Measurements from ENCODE around the gene FLT4. TPM values are rescaled to one million over a fixed set of nuclear protein-coding genes. Genes with fewer than 3 reads are reported as not detected.
A peak's percentile ranks its signal among the peaks of the same experiment; 100 is the strongest.
"Not testable (repeated sequence)": the region's sequence is repeated elsewhere in the genome, so short reads cannot be mapped to it uniquely, and the experiment has no call there.

FLT4 gene
- polyA plus RNA-seq, 1 experiment: 0.27 TPM

DNA sequence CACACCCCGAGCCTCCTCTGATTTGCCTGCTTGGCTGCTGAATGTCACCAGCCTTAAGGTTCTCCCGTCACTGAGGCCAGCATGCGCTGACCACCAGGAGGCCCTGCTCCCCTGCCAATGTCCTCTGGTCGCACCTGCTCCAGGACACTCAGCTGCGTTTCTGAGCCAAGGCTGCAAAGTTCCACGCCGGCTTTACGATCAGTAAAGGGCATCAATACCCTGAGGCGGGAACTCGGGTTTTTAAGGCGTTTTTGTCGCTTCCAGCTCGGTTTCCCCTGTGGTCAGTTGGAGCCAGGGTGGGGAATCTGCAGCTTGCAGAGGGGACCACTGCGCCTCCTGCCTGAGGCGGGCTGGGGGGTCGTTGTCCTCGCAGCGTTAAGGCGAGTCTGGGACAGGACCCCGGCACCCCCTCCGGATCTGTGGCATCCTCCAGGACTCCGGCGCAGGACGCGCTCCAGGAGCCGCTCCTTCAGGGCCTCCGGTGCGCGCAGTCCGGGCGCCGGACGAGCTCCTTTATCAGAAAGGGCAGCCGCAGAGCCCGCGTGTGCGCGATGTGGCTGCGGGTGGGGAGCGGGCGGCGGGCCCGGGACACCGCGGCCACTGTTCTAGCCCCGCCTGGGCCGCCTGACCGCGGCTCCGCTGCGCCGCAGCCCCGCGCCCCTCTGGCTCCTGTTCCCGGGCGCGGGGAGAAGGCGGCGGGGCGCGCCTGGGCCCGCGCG is 24.1 kb upstream of the FLT4 start:
- TF ChIP-seq, protein P1, sequence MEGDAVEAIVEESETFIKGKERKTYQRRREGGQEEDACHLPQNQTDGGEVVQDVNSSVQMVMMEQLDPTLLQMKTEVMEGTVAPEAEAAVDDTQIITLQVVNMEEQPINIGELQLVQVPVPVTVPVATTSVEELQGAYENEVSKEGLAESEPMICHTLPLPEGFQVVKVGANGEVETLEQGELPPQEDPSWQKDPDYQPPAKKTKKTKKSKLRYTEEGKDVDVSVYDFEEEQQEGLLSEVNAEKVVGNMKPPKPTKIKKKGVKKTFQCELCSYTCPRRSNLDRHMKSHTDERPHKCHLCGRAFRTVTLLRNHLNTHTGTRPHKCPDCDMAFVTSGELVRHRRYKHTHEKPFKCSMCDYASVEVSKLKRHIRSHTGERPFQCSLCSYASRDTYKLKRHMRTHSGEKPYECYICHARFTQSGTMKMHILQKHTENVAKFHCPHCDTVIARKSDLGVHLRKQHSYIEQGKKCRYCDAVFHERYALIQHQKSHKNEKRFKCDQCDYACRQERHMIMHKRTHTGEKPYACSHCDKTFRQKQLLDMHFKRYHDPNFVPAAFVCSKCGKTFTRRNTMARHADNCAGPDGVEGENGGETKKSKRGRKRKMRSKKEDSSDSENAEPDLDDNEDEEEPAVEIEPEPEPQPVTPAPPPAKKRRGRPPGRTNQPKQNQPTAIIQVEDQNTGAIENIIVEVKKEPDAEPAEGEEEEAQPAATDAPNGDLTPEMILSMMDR (IDR thresholded peaks at IDR 0.05; ENCODE audit: insufficient read depth, low read depth, low read length): no peak
- H3K27me3 ChIP-seq (ENCODE audit: control insufficient read depth, insufficient read depth, low read length): no peaks in the 10 kb centered on the region
- no peak overlapping the region for H3K4me3 ChIP-seq (ENCODE audit: low read depth, low read length)
- ChIA-PET CTCF (no interaction called here), POLR2A (no interaction called here)
- DNase-seq (ENCODE audit: low read depth): no peak
- H3K36me3 ChIP-seq (ENCODE audit: control insufficient read depth, insufficient read depth, low read length): no peaks in the 10 kb centered on the region

DNA sequence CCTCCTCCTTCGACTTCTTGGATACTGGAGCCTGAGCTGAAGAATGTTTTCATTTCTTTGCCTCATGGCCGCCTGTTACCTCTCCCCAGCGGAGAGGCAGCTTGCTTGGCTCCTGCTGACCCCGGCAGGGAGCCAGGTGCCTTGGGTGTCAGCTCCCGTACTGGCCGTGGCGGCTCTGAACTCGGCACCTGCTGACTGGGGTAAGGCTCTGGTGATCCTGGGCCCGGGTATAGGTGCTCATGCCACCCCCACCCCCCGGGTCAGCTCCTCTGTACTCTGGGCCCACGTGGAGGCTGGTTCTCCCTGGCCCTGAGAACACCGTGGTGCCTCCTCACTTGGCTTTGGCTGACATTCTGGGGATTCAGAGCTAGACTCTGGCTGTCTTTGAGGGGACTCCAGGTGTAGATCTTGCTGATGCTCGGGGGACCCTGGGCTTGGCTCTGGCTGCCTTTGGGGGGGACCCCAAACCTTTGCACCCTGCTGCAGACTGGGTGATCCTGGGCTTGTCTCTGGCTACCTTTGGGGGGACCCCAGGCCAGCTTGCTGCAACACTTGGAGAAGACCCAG is 22.6 kb upstream of the FLT4 start:
- H3K4me3 ChIP-seq (ENCODE audit: low read depth, low read length); CTCF ChIA-PET; POLR2A ChIA-PET; DNase-seq (ENCODE audit: low read depth); H3K36me3 ChIP-seq (ENCODE audit: control insufficient read depth, insufficient read depth, low read length); H3K27me3 ChIP-seq (ENCODE audit: control insufficient read depth, insufficient read depth, low read length): not testable (repeated sequence)

DNA sequence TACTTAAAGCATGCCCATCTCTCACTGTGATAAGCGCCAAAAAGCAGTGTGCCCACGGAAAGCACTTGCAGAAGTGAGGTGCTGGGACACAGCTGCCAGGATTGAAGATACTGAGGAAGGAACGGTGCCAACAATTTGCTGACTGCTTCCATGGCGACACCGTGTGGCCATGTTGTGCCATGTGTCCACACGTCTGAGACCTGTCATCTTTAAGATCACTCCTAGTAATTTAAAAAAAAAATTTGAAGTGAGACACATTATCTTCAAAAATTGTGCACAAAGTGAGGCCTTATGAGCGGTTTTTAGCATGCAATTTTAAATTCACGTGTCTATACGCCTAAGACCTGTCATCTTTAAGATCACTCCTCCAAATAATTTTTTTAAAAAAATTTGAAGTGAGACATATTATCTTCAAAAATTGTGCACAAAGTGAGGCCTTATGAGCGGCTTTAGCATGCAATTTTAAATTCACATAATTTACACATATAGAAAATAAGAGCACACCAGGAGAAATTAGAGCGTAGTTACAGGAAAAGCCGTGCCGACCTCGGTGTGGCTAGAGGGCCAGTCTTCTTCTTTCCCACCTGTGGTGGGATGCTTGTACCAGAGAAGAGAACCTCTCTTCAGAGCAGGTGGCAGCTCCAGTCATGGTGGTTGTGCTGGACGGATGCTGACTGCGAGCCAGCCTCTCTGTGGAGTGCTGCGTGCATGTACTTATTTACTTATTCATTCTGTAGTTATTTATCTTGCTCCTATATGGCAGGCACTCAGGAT is 21.4 kb upstream of the FLT4 start:
- CTCF ChIA-PET: no interaction called here

DNA sequence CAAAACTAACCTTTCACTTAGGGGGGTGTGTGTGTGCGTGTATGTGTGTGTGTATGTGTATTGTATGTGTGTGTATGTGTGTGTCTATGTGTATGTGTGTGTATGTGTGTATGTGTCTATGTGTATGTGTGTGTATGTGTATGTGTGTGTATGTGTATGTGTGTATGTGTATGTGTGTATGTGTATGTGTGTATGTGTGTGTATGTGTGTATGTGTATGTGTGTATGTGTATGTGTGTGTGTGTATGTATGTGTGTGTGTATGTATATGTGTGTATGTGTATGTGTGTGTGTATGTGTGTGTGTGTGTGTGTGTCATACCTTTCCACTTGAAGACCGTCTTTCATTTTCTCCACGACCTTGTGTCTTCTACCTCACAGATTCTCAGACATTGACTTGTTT is 20.8 kb upstream of the FLT4 start:
- CTCF ChIA-PET: no interaction called here
- H3K36me3 ChIP-seq (ENCODE audit: control insufficient read depth, insufficient read depth, low read length): no peaks in the 10 kb centered on the region
- TF ChIP-seq, protein P1 (IDR thresholded peaks at IDR 0.05; ENCODE audit: insufficient read depth, low read depth, low read length): no peak
- no peak for DNase-seq (ENCODE audit: low read depth)
- no peak overlapping the region for H3K4me3 ChIP-seq (ENCODE audit: low read depth, low read length)
- POLR2A ChIA-PET: no interaction called here
- no peaks in the 10 kb centered on the region for H3K27me3 ChIP-seq (ENCODE audit: control insufficient read depth, insufficient read depth, low read length)

More for the DNA sequence above, 21.4 kb upstream of the FLT4 start:
- no peaks in the 10 kb centered on the region for H3K36me3 ChIP-seq (ENCODE audit: control insufficient read depth, insufficient read depth, low read length)
- POLR2A ChIA-PET: no interaction called here
- TF ChIP-seq, protein P1 (IDR thresholded peaks at IDR 0.05; ENCODE audit: insufficient read depth, low read depth, low read length): peak; percentile 57
- H3K27me3 ChIP-seq (ENCODE audit: control insufficient read depth, insufficient read depth, low read length): no peaks in the 10 kb centered on the region
- no peak for DNase-seq (ENCODE audit: low read depth)
- H3K4me3 ChIP-seq (ENCODE audit: low read depth, low read length): no peak overlapping the region

DNA sequence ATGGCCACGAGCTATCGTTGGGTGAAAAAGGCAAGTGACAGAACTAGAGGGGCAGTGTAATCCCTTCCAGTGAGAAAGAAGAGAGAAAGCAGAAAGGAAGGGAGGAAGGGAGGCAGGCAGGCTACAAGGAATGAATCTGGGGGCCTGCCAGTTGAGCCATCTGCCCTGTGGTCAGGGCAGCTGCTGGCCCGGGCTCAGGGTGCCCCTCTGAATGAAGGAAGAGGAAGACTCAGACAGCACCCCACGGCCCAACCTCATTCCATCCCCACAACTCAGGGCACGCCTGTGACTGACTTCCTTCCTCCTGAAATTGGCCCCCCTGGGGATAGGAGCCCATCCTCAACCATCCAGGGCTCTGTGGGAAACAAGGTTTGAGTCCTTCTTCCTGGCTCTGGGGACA is 20.3 kb upstream of the FLT4 start:
- POLR2A ChIA-PET: no interaction called here
- Histone ChIP-seq H3K36me3 (ENCODE audit: control insufficient read depth, insufficient read depth, low read length) (no peaks in the 10 kb centered on the region), H3K4me3 (ENCODE audit: low read depth, low read length) (no peak overlapping the region), H3K27me3 (ENCODE audit: control insufficient read depth, insufficient read depth, low read length) (no peaks in the 10 kb centered on the region)
- CTCF ChIA-PET: no interaction called here
- no peak for DNase-seq (ENCODE audit: low read depth)
- TF ChIP-seq, protein P1 (IDR thresholded peaks at IDR 0.05; ENCODE audit: insufficient read depth, low read depth, low read length): no peak
